Fibroblast of villous mesenchyme (primary cell): ENCODE results near the gene SOAT2. TPM values are rescaled to one million over a fixed set of nuclear protein-coding genes. Genes with fewer than 3 reads are reported as not detected.
"Not testable (repeated sequence)": the region's sequence is repeated elsewhere in the genome, so short reads cannot be mapped to it uniquely, and the experiment has no call there.

Experiments used
- DNase-seq: peaks from one replicate; pipeline ENCODE4 v3.0.0-alpha.2; 2010; ENCODE audit warnings: low read depth
- H3K4me3 ChIP-seq: 2 replicates; pipeline ENCODE4 v1.5.1; 2011; ENCODE audit warnings: low read depth, mild to moderate bottlenecking, low read length
- CTCF ChIP-seq: IDR thresholded peaks from 2 replicates; pipeline ENCODE4 v1.5.1; 2012; ENCODE audit warnings: low read depth, mild to moderate bottlenecking, low read length; ENCODE audit not compliant: insufficient read depth
- total RNA-seq: library from RNA; depleted of rRNA; stranded (reverse); fragments of >200 nt; gene quantifications from 2 replicates; pipeline ENCODE4 v1.2.3, GENCODE V29; 2012

Gene SOAT2
- total RNA-seq, 1 donor = not detected

DNA sequence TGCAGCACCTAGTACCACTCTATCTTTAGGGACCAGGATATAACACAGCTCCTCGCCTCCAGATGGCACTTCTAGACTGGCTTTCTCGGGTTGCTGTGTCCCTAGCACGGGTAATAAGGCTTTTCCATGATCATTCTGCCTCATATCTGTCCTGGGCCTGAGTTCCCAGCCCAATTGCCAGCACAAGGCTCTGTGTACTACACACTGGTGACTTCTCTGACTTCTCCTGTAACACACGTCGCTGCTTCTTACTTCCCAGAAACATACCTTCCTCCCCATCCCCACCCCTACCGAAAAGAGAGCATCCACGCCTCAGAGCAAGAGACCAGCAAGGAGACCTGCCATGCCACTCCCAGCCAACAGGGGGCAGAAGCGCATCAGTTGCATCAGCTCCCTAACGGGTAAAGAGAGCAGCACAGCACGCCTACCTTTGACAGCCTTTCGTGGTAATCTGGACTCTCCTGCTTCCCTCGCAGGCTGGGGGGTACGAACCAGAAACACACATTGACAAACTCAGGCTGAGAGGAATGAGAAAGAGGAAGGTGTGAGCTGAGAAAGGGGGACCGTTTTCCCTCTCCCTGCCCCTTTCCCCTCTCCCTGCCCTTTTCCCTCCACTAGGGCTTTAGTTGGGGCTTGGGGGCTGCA is 56.0 kb downstream of the SOAT2 start:
- DNase-seq = peak; percentile 75
- H3K4me3 ChIP-seq = no peak overlapping the region
- TF ChIP-seq CTCF = peak; percentile 99

- TF ChIP-seq CTCF = no peak
- no peak overlapping the region for H3K4me3 ChIP-seq
- no peak for DNase-seq
Observed at GRCh38 chr12:53160000-53160399, 56.7 kb downstream of the SOAT2 start.

- DNase-seq = no peak
- H3K4me3 ChIP-seq = no peak overlapping the region
- TF ChIP-seq CTCF = no peak
Observed at GRCh38 chr12:53160673-53161072, 57.4 kb downstream of the SOAT2 start.

DNA sequence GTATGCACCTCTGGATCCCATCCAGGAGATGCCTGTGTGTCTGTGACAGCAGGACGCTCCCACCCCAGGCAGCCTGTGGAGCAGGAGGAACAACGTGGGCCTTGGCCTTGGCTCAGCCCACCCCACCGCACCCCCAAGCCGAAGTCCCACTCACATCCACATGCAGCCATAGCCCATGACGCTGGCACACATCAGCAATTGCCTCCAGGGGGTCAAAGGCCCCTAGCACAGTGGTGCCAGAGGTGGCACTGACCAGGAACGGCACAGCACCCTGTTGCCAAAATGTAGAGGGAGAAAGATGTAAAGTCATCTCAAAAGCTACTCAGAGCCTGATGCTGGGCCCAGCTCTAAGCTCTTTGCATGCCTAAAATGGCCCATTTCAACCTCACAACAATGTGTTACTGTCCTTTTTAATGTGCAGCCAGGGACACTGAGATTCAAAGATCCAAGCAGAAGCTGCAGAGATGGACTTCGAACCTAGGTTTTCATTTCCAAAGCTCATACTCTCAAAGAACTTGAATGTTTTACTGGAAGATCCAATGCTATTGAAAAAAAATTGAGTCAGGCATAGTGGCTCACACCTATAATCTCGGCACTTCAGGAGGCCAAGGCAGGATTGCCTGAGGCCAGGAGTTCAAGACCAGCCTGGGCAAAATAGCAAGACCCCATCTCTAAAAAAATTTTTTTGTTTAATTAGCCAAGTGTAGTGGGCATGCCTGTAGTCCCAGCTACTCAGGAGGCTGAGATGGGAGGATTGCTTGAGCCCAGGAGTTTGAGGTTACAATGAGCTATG is 58.0 kb downstream of the SOAT2 start:
- TF ChIP-seq CTCF = no peak
- DNase-seq = no peak
- H3K4me3 ChIP-seq = no peak overlapping the region

GRCh38 chr12:53163008-53163407 is 59.7 kb downstream of the SOAT2 start:
- not testable (repeated sequence) for H3K4me3 ChIP-seq, DNase-seq

- H3K4me3 ChIP-seq = no peak overlapping the region
- no peak for DNase-seq
- TF ChIP-seq CTCF = no peak
Observed at GRCh38 chr12:53166837-53167236, 63.6 kb downstream of the SOAT2 start.

- H3K4me3 ChIP-seq = no peak overlapping the region
- DNase-seq = no peak
- no peak for TF ChIP-seq CTCF
Observed at GRCh38 chr12:53169644-53170043, 66.4 kb downstream of the SOAT2 start.
